Gastroesophageal sphincter (tissue), 4 donors: ENCODE data around the gene DLK1. TPM values are rescaled to one million over a fixed set of nuclear protein-coding genes. Genes with fewer than 3 reads are reported as not detected.

Source experiments
- ATAC-seq: fragments of 150-250 bp; one replicate; pipeline ENCODE4 v1.9.1; 2016; ENCODE audit warnings: mild to moderate bottlenecking, moderate library complexity
- H3K27ac ChIP-seq, 4 donors: fragments of 200-600 bp; sonication (generic) in 3 of 4; 1 replicate in 3 of 4; 2 replicates in 1 of 4; pipeline ENCODE4 v1.5.1; 2016 to 2019
- H3K27me3 ChIP-seq: fragments of 200-600 bp; sonication (generic); one replicate; pipeline ENCODE4 v1.5.1; 2019
- H3K36me3 ChIP-seq, 2 donors: fragments of 200-600 bp; sonication (generic); one replicate each; pipeline ENCODE4 v1.5.1; 2019; ENCODE audit warnings: control low read depth in 1 of 2
- H3K4me1 ChIP-seq, 3 donors: fragments of 200-600 bp; sonication (generic); 1 replicate in 2 of 3; 2 replicates in 1 of 3; pipeline ENCODE4 v1.5.1; 2016 to 2019; ENCODE audit warnings: control low read depth in 2 of 3
- H3K4me3 ChIP-seq, 2 donors: fragments of 200-600 bp; sonication (generic); one replicate each; pipeline ENCODE4 v1.5.1; 2019; ENCODE audit warnings: mild to moderate bottlenecking in 1 of 2, moderate library complexity in 1 of 2
- H3K9me3 ChIP-seq, 3 donors: fragments of 200-600 bp; sonication (generic); one replicate each; pipeline ENCODE4 v1.5.1; 2017 to 2019; ENCODE audit warnings: control low read depth in 2 of 3
- EP300 ChIP-seq: sonication (generic); formaldehyde crosslinking; IDR thresholded peaks from one replicate; pipeline ENCODE4 v1.6.1; 2017; ENCODE audit warnings: antibody characterized with exemption, mild to moderate bottlenecking
- POLR2A ChIP-seq, 2 donors: fragments of 450-650 bp; IDR thresholded peaks; one replicate each; pipeline ENCODE4 v1.6.1; 2017; ENCODE audit warnings: antibody characterized with exemption in 2 of 2, mild to moderate bottlenecking in 2 of 2, moderate library complexity in 1 of 2
- POLR2AphosphoS5 ChIP-seq: sonication (generic); formaldehyde crosslinking; IDR thresholded peaks from one replicate; pipeline ENCODE4 v1.6.1; 2017; ENCODE audit warnings: antibody characterized with exemption
- WGBS, 2 donors: methylation state at CpG; one replicate each; pipeline ENCODE4 v1.1.5; 2018; ENCODE audit warnings: low coverage in 1 of 2; 5-methylcytosine and 5-hydroxymethylcytosine counted together
- total RNA-seq, 4 donors: library from RNA; depleted of rRNA; stranded (reverse); fragments of >200 nt; gene quantifications; one replicate each; pipeline ENCODE4 v1.1.0, GENCODE V29; 2016
- TF ChIP-seq, protein P1 (sequence below), 4 experiments: fragments of 200-600 bp in 2 of 4; fragments of 450-650 bp in 2 of 4; sonication (generic) in 1 of 4; IDR thresholded peaks; one replicate each; pipeline ENCODE4 v1.5.1; 2017 to 2019; ENCODE audit warnings: antibody characterized with exemption in 4 of 4, mild to moderate bottlenecking in 2 of 4, moderate library complexity in 2 of 4

DLK1 gene
- total RNA-seq, 4 donors from 2014 or later = not detected

DNA sequence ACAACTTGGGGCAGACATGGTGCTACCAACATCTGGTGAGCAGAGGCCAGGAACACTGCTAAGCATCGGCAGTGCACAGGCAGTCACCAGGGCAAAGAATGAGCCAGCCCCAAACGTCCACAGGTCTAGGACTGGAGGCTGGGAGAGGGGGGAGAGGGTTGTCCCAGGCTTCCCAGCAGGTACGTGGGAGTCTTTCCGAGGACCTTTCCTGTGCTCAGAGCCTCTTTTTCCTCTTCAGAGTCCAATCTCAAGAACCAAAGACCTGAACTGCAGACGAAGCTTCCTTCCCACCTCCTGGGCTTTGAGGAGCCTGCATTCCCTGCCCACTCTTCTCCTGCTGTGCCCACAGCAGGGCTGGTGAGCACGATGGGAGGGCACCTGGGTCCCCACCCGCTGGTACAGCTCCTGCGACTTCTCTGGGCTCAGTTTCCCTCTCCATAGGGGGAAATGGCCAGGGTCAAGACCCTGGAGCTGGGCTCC, 48.7 kb downstream of the DLK1 start:
- Histone ChIP-seq H3K9me3 (peaks cover 0 to 20% (median 0%) of the 10 kb centered on the region in 3 donors), H3K27ac (no peak overlapping the region), H3K27me3 (peaks cover 22% of the 10 kb centered on the region), H3K36me3 (no peaks in the 10 kb centered on the region), H3K4me1 (no peaks in the 10 kb centered on the region), H3K4me3 (no peak overlapping the region)
- TF ChIP-seq, protein P1, sequence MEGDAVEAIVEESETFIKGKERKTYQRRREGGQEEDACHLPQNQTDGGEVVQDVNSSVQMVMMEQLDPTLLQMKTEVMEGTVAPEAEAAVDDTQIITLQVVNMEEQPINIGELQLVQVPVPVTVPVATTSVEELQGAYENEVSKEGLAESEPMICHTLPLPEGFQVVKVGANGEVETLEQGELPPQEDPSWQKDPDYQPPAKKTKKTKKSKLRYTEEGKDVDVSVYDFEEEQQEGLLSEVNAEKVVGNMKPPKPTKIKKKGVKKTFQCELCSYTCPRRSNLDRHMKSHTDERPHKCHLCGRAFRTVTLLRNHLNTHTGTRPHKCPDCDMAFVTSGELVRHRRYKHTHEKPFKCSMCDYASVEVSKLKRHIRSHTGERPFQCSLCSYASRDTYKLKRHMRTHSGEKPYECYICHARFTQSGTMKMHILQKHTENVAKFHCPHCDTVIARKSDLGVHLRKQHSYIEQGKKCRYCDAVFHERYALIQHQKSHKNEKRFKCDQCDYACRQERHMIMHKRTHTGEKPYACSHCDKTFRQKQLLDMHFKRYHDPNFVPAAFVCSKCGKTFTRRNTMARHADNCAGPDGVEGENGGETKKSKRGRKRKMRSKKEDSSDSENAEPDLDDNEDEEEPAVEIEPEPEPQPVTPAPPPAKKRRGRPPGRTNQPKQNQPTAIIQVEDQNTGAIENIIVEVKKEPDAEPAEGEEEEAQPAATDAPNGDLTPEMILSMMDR (IDR thresholded peaks at IDR 0.05) = no peak
- TF ChIP-seq POLR2AphosphoS5 (no peak), EP300 (no peak), POLR2A (IDR thresholded peaks at IDR 0.05) (no peak)
- 76% methylated on average over 5 of the region's 8 CpGs; no CpG with 5 or more reads in 1 of the 2 donors for WGBS, 2 donors
- ATAC-seq = no peak

DNA sequence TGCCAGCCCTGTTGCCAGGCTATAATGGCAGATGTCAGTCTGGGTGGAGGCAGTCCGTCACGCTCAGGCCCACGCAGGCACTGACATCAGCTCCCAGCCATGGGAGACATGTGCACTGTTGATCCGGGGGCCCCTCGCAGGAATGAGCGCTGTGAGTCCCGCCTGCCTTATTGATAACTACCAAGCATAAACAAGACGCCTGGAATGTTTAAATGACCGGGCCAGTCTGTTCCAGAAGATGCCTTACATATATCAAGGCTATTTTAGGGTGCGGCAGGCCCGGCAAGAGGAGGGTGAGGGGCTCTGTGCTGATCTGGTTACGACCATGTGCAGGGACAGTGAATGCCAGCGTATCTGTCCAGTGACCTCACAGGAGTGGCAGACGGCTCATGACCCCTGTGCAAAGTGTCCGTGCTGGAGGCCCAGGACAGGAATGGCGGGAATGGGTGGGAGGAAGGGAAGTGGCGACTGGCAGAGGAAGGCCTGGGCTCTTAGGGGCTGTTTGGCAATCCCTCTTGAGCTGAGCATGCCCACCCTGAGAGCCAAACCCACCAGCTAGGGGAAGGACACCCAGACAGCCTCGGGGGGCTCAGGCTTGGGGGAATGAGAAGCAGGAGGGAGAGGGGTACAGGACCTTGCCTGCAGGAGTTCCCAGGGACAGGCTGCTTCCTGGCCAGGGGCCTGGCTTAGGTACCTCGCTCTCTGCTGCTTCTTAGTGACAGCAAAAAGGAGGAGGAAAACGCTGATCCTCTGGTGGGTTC, 49.3 kb downstream of the DLK1 start:
- no peak for TF ChIP-seq EP300
- TF ChIP-seq, protein P1 (IDR thresholded peaks at IDR 0.05) = no peak
- no peak for TF ChIP-seq POLR2A (IDR thresholded peaks at IDR 0.05)
- TF ChIP-seq POLR2AphosphoS5 = no peak
- no peak for ATAC-seq
- Histone ChIP-seq H3K27ac (no peak overlapping the region), H3K9me3 (peaks cover 0 to 14% (median 0%) of the 10 kb centered on the region in 3 donors), H3K4me1 (no peaks in the 10 kb centered on the region), H3K27me3 (peaks cover 15% of the 10 kb centered on the region), H3K4me3 (no peak overlapping the region), H3K36me3 (no peaks in the 10 kb centered on the region)
- 90% methylated on average over 4 of the region's 20 CpGs; no CpG with 5 or more reads in 1 of the 2 donors for WGBS, 2 donors

DNA sequence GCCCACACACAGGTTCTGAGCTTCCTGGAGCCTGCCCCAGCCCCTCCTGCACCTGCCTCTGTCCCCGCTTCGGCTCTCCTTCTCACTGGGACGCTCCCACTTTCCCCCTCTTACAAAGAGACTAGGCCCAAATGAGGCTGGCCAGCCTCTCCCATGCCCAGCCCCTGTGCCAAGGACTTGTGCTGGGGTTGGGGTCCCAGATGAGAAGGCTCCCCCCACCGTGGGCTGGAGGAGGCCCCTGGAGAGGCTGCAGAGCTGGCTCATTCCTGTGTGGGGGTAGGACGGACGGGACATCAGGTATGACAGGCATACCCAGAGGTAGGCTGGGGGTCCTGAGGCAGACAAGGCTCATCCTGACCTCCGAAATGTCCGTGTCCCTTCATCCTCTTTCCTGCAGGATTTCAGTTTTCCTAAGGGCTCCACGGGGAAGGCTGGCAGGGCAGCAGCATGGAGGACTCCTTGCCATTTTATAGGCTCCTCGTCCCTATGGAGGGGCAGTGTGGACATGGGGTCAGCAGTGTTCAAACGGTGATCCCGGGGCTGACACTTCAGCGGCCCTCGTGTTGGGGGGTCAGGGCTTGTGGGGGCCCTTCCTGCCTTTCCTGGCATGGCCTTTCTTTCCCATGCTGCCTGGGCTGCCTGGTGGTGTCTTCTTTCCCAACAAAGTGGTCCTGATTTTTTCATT, 50.1 kb downstream of the DLK1 start:
- ATAC-seq = no peak
- Histone ChIP-seq H3K36me3 (no peaks in the 10 kb centered on the region), H3K27ac (no peak overlapping the region), H3K4me3 (no peak overlapping the region), H3K27me3 (peaks cover 13% of the 10 kb centered on the region), H3K4me1 (no peaks in the 10 kb centered on the region), H3K9me3 (peaks cover 0 to 6% (median 0%) of the 10 kb centered on the region in 3 donors)
- WGBS, 2 donors = no CpG with 5 or more reads among the region's 14 CpGs
- no peak for TF ChIP-seq POLR2A (IDR thresholded peaks at IDR 0.05)
- no peak for TF ChIP-seq POLR2AphosphoS5
- TF ChIP-seq, protein P1 (IDR thresholded peaks at IDR 0.05) = no peak
- TF ChIP-seq EP300 = no peak

DNA sequence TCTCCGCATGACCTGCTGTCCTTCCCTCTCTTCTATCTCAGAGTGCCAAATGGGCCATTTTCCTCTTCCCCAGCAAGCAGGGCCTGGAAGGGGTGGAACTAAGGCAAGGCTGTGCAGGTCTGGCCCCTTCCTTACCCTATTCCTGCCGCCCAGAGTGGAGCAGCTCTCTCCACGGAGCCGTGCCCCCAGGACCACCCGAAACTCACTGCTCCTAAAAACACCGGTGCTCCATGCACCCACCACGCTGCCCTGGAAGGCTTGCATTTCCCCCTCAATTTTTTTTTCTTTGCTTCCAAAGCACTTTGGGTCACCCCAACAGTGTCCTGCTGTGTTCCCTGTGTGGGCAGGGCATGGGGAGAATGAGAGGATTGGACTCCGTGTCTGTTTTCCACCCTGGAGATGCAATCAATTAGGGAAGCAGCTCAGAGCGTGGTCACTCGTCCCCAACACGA, 50.7 kb downstream of the DLK1 start:
- TF ChIP-seq POLR2A (IDR thresholded peaks at IDR 0.05) = no peak
- TF ChIP-seq, protein P1 (IDR thresholded peaks at IDR 0.05) = no peak
- no peak for TF ChIP-seq POLR2AphosphoS5
- no peak for TF ChIP-seq EP300
- WGBS, 2 donors = 79 to 100% methylated on average over 1 to 11 of the region's 11 CpGs
- H3K27me3 ChIP-seq = peaks cover 13% of the 10 kb centered on the region

More for the DNA sequence above, 50.7 kb downstream of the DLK1 start:
- Histone ChIP-seq H3K4me1 (no peaks in the 10 kb centered on the region), H3K27ac (no peak overlapping the region), H3K36me3 (no peaks in the 10 kb centered on the region), H3K4me3 (no peak overlapping the region), H3K9me3 (no peaks in the 10 kb centered on the region)
- ATAC-seq = no peak
